Measurements from ENCODE around the gene MX2. TPM values are rescaled to one million over a fixed set of nuclear protein-coding genes. Genes with fewer than 3 reads are reported as not detected.

The MX2 gene
- total and polyA plus RNA-seq, 9 of the 15 experiments (the other 6 are each of a cell fraction or from before 2014, with no cell fraction given), result 0.10 to 0.95 (median 0.47) TPM; not detected in 1

DNA sequence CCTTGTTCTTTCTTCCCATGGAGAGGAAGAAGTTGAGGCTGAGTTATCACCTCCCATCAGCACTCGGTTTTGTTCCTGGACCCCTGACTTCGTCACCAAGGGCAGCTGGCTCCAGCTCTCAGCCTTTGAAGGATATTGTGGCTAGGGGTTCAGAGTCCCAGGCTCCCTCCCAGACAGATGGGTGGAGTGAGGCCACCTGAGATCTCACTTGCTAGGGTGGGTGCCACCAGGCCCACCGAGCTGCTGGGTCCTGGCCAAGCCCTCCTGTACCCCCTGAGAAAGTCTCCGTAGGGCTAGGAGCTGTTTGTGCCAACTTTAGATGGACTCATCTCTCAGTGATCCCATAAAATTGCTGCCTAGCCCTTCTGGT, 6.9 kb downstream of the MX2 start:
- intact Hi-C loops (cut with micrococcal nuclease), result no loop called here
- H3K4me1 ChIP-seq (replicated peaks in 1 of 2; ENCODE audit: control insufficient read depth in 2 of 2, insufficient read depth in 2 of 2, low read length in 2 of 2), result no peaks in the 10 kb centered on the region
- no TSS peak for BruUV-seq (replicated peaks)

More for the DNA sequence above, 6.9 kb downstream of the MX2 start:
- Histone ChIP-seq H3K4me2 (ENCODE audit: insufficient read depth, low read length) (no peak overlapping the region), H3K9me1 (ENCODE audit: control insufficient read depth, insufficient read depth, low read length) (no peaks in the 10 kb centered on the region), H3K9ac (ENCODE audit: insufficient read depth in 1 of 2, low read depth in 2 of 2, low read length in 2 of 2) (no peak overlapping the region), H3K9me3 (replicated peaks; ENCODE audit: control insufficient read depth, insufficient read depth, low read depth, low read length) (no peaks in the 10 kb centered on the region), H3K36me3 (ENCODE audit: control insufficient read depth, insufficient read depth, low read length) (no peaks in the 10 kb centered on the region), H4K20me1 (replicated peaks; ENCODE audit: control insufficient read depth, insufficient read depth, low read length) (no peaks in the 10 kb centered on the region), H3K27me3 (ENCODE audit: control insufficient read depth in 2 of 2, insufficient read depth in 2 of 2, low read length in 2 of 2) (peaks cover 28 to 56% of the 10 kb centered on the region in 2 experiments; a peak in 4 of 5 replicates), H3K4me3 (no peak overlapping the region), H3K27ac (ENCODE audit: extremely low read depth, low read depth, low read length) (no peak overlapping the region), H3K79me2 (ENCODE audit: control insufficient read depth, insufficient read depth, low read length) (no peaks in the 10 kb centered on the region), H2AFZ (ENCODE audit: low read depth, low read length) (no peak overlapping the region)
- 3% methylated on average over 4 of the region's 4 CpGs for WGBS (ENCODE audit: insufficient coverage, low coverage, missing lambda C conversion rate)
- DNase-seq (ENCODE audit: extremely low read depth in 1 of 4, low spot score in 3 of 4) (no peak), FAIRE-seq (no peak), ATAC-seq (no peak)
- POLR2A ChIA-PET, result no interaction called here
- in situ Hi-C loops (cut with MboI), result no loop called here
- CTCF ChIA-PET (ENCODE audit: low intra/inter-chr PET ratio), result no interaction called here
- no peak for TF ChIP-seq NCOA1 (IDR thresholded peaks at IDR 0.05; ENCODE audit: low read depth)
- no peak for TF ChIP-seq DACH1 (IDR thresholded peaks at IDR 0.05; ENCODE audit: partially characterized antibody)
- no peak for TF ChIP-seq BRD4 (IDR thresholded peaks at IDR 0.05)
- TF ChIP-seq BACH1 (tag; IDR thresholded peaks at IDR 0.05), result no peak
- TF ChIP-seq HMG20A (CRISPR knock-in tag; conservative IDR thresholded peaks at IDR 0.05), result no peak
- TF ChIP-seq, protein P1, sequence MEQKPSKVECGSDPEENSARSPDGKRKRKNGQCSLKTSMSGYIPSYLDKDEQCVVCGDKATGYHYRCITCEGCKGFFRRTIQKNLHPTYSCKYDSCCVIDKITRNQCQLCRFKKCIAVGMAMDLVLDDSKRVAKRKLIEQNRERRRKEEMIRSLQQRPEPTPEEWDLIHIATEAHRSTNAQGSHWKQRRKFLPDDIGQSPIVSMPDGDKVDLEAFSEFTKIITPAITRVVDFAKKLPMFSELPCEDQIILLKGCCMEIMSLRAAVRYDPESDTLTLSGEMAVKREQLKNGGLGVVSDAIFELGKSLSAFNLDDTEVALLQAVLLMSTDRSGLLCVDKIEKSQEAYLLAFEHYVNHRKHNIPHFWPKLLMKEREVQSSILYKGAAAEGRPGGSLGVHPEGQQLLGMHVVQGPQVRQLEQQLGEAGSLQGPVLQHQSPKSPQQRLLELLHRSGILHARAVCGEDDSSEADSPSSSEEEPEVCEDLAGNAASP (IDR thresholded peaks at IDR 0.05), result no peak
- no peak for TF ChIP-seq PHF20 (IDR thresholded peaks at IDR 0.05; ENCODE audit: partially characterized antibody)
- TF ChIP-seq MEIS2 (IDR thresholded peaks at IDR 0.05; ENCODE audit: partially characterized antibody), result no peak
- TF ChIP-seq, protein P2, sequence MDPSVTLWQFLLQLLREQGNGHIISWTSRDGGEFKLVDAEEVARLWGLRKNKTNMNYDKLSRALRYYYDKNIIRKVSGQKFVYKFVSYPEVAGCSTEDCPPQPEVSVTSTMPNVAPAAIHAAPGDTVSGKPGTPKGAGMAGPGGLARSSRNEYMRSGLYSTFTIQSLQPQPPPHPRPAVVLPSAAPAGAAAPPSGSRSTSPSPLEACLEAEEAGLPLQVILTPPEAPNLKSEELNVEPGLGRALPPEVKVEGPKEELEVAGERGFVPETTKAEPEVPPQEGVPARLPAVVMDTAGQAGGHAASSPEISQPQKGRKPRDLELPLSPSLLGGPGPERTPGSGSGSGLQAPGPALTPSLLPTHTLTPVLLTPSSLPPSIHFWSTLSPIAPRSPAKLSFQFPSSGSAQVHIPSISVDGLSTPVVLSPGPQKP (CRISPR knock-in tag; IDR thresholded peaks at IDR 0.05), result no peak
- no peak for TF ChIP-seq NFRKB (IDR thresholded peaks at IDR 0.05; ENCODE audit: low read depth)

Measured in K562 (cell line).